Heart left ventricle (tissue), 16 donors: ENCODE measurements around the gene PSMG1. TPM values are rescaled to one million over a fixed set of nuclear protein-coding genes. Genes with fewer than 3 reads are reported as not detected.
"Not testable (repeated sequence)": the region's sequence is repeated elsewhere in the genome, so short reads cannot be mapped to it uniquely, and the experiment has no call there.

ENCODE experiments used
- ATAC-seq, 4 donors: fragments of 200-7000 bp; cut with Tn5 transposase; one replicate each; pipeline ENCODE4 v1.9.1; 2020 to 2022; ENCODE audit warnings: moderate library complexity in 4 of 4, mild to moderate bottlenecking in 3 of 4, moderate number of reproducible peaks in 1 of 4
- DNase-seq, 5 donors: peaks; one replicate each; pipeline ENCODE4 v3.0.0-alpha.2; 2020
- H3K27ac ChIP-seq, 12 donors: fragments of 200-600 bp; sonication (generic) in 4 of 12; one replicate each; pipeline versions ENCODE4 v1.5.0 to v1.8.0; 2016 to 2022; ENCODE audit warnings: mild to moderate bottlenecking in 2 of 12
- H3K27me3 ChIP-seq, 9 donors: fragments of 200-600 bp; sonication (generic) in 2 of 9; one replicate each; pipeline versions ENCODE4 v1.5.1 to v1.8.0; 2016 to 2022; ENCODE audit warnings: mild to moderate bottlenecking in 3 of 9
- H3K36me3 ChIP-seq, 9 donors: fragments of 200-600 bp; sonication (generic) in 2 of 9; one replicate each; pipeline versions ENCODE4 v1.5.0 to v1.8.0; 2018 to 2022; ENCODE audit warnings: mild to moderate bottlenecking in 2 of 9
- H3K4me1 ChIP-seq, 12 donors: fragments of 200-600 bp; sonication (generic) in 4 of 12; one replicate each; pipeline versions ENCODE4 v1.5.0 to v1.8.0; 2016 to 2022; ENCODE audit warnings: mild to moderate bottlenecking in 3 of 12
- H3K4me3 ChIP-seq, 12 donors: fragments of 200-600 bp; sonication (generic) in 4 of 12; one replicate each; pipeline versions ENCODE4 v1.5.0 to v1.8.0; 2017 to 2022; ENCODE audit warnings: mild to moderate bottlenecking in 9 of 12, moderate library complexity in 4 of 12
- H3K9me3 ChIP-seq, 12 donors: fragments of 200-600 bp; sonication (generic) in 4 of 12; one replicate each; pipeline versions ENCODE4 v1.5.0 to v1.8.0; 2016 to 2022; ENCODE audit warnings: mild to moderate bottlenecking in 1 of 12
- POLR2A ChIP-seq, 2 donors: fragments of 450-650 bp; IDR thresholded peaks; one replicate each; pipeline ENCODE4 v1.6.1; 2017; ENCODE audit warnings: antibody characterized with exemption in 2 of 2, mild to moderate bottlenecking in 2 of 2, moderate library complexity in 2 of 2
- WGBS, 4 donors: extraction: QIAGEN DNeasy Blood & Tissue Kit in 2 of 4; methylation state at CpG; one replicate each; pipeline versions ENCODE4 v1.1.5 to v1.1.7; 2013 to 2018; 5-methylcytosine and 5-hydroxymethylcytosine counted together
- intact Hi-C, 10 donors: fragments of 100-400 bp; cut with DNase I; formaldehyde crosslinking; loops; one replicate each; pipeline versions ENCODE4 v1.11.1 to v1.14.2; 2022
- polyA plus RNA-seq, 2 donors: library from polyadenylated mRNA; stranded (reverse); fragments of 200-250 nt; gene quantifications; one replicate each; pipeline ENCODE4 v1.2.3, GENCODE V29; 2013
- total RNA-seq, 9 donors: library from RNA; depleted of rRNA in 2 of 9; stranded (reverse); fragments of >200 nt in 2 of 9; fragmentation: NEBNext Ultra II Directional in 3 of 9; extraction: Animal tissue kit (Norgen Biotek cat#: 25700) in 3 of 9; gene quantifications; one replicate each; pipeline versions ENCODE4 v1.1.0 to v1.2.4, GENCODE V29; 2016 to 2023
- TF ChIP-seq, protein P1 (sequence below), 12 donors: fragments of 200-600 bp; sonication (generic) in 4 of 12; IDR thresholded peaks; one replicate each; pipeline versions ENCODE4 v1.5.0 to v1.8.0; 2018 to 2022; ENCODE audit warnings: antibody characterized with exemption in 12 of 12, mild to moderate bottlenecking in 5 of 12
- donor health status: ischemic (EF 13 %, LVEDD 7.1; RV severe dilation, severe dysfunction).
- donor health status: healthy with polysubstance abuse.
- donor health status: DM: no; HTN: yes; CAD: no.
- donor health status: DM: no; HTN: no; CAD: no.
- donor health status: ischemic (EF 25% LVEDD 6.9; RV normal size, moderate dysfunction).
- donor health status: ischemic (EF 25% LVEDD 5.7; RV mildly dilated, moderate dysfunction).
- donor health status: healthy.
- donor health status: DM: yes; HTN: yes; CAD: no.
- donor health status: ischemic (EF 35%, LVEDD 5.7; RV mildly dilated, moderate dysfunction).
- donor health status: nonischemic (EF 11% LVEDD 7.7; RV severe dilation, severe dysfunction).
- donor health status: DM: yes; HTN: yes; CAD: no.
- donor health status: PGD.
- donor health status: ischemic (EF 29% LVEDD 5.4; RV normal size, mild dysfunction).
- donor health status: nonischemic (EF 23%, LVEDD 6.1; RV moderate dilation, normal function).

PSMG1 gene
- total and polyA plus RNA-seq, 11 donors = 12.0 to 35.2 (median 26.7) TPM

DNA sequence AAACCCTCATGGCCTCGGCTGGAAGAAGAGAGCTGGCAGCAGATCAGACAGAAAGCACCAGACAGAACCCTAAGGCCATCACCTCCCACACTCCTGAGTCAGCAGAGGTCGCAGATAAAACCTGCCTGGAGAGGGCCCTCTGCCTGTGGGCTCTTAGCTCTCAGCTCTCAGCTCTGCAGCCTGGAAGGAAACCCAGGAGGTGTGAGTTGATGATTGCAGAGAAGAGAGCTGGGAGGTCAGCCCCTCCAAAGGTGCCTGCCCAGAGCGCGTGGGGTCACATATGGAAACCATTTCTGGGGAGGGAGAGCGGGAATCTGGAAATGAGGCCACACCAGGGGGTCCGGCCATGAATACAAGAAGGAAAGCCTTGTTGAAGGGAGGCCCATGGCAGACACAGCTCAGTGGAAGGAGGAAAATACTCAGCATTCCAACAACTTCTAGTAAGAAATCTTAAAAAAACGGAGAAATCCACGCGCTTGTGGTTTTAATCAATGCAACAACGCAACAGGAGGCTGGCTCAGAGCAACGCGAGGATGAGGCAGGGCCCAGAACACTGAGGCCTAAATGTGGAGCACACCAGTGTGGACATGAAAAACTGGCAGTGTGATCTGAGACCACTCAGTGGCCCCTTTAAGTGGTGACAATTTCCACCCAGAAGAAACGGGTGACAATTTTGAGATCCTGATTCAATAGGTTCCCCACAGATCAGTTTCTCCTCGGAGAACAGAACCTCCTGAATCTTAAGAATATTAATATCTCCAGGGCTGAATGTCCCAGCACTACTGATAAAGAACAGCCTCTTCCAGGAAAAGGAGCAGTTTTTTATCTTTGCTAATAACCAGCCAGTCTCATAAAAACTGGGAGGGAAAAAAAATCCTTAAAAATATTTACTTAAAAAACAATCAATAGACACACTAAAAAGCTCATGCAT, 45.7 kb downstream of the PSMG1 start:
- intact Hi-C loops = loop anchor here (1.0 to 10.0 kb wide), 10 partner anchors 403 to 780 kb away; no protein-coding TSS in a partner anchor
- peaks cover 0 to 11% (median 0%) of the 10 kb centered on the region in 12 donors for H3K4me1 ChIP-seq
- H3K27me3 ChIP-seq = no peaks in the 10 kb centered on the region
- H3K4me3 ChIP-seq = no peak overlapping the region
- peak overlapping the region in 4 of 12 donors; percentile 11 to 39 (median 32) for H3K27ac ChIP-seq
- WGBS, 4 donors = 80 to 86% (median 83%) methylated on average over 14 of the region's 14 CpGs
- no peaks in the 10 kb centered on the region for H3K9me3 ChIP-seq
- H3K36me3 ChIP-seq = no peaks in the 10 kb centered on the region
- TF ChIP-seq, protein P1, sequence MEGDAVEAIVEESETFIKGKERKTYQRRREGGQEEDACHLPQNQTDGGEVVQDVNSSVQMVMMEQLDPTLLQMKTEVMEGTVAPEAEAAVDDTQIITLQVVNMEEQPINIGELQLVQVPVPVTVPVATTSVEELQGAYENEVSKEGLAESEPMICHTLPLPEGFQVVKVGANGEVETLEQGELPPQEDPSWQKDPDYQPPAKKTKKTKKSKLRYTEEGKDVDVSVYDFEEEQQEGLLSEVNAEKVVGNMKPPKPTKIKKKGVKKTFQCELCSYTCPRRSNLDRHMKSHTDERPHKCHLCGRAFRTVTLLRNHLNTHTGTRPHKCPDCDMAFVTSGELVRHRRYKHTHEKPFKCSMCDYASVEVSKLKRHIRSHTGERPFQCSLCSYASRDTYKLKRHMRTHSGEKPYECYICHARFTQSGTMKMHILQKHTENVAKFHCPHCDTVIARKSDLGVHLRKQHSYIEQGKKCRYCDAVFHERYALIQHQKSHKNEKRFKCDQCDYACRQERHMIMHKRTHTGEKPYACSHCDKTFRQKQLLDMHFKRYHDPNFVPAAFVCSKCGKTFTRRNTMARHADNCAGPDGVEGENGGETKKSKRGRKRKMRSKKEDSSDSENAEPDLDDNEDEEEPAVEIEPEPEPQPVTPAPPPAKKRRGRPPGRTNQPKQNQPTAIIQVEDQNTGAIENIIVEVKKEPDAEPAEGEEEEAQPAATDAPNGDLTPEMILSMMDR (IDR thresholded peaks at IDR 0.05) = no peak
- no peak for DNase-seq
- ATAC-seq = peak in 1 of 4 donors; percentile 26

DNA sequence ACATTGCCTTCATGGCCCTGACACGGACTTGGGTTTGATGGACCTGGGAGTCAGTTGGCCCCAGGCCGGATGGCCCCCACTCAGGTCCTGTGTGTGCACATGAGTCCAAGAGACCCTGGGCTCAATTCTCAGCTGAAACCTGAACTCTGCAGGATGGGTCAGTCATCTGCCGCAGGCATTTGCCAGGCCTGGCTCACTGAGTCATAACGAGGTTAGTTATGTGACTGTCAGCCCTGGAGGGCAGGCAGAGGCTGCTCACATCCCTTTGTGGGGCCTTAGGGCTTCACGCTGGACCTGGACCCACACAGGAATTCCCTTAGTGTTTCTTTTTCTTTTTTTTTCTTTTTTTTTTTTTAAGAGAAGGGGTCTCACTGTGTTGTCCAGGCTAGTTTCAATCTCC, 46.5 kb downstream of the PSMG1 start:
- intact Hi-C loops = loop anchor here in 9 of 10 donors (2.0 to 10.0 kb wide), 7 partner anchors 402 to 779 kb away; no protein-coding TSS in a partner anchor
- peaks cover 0 to under 1% (median 0%) of the 10 kb centered on the region in 12 donors for H3K9me3 ChIP-seq
- TF ChIP-seq POLR2A (IDR thresholded peaks at IDR 0.05) = no peak
- TF ChIP-seq, protein P1 (IDR thresholded peaks at IDR 0.05) = no peak
- ATAC-seq (no peak), DNase-seq (no peak)
- no peaks in the 10 kb centered on the region for H3K27me3 ChIP-seq
- WGBS, 4 donors = 87 to 100% (median 95%) methylated on average over 5 of the region's 5 CpGs
- H3K4me1 ChIP-seq = peaks cover 0 to 11% (median 0%) of the 10 kb centered on the region in 12 donors
- H3K27ac ChIP-seq = peak overlapping the region in 1 of 12 donors; percentile 38
- no peaks in the 10 kb centered on the region for H3K36me3 ChIP-seq
- H3K4me3 ChIP-seq = no peak overlapping the region

- H3K4me1 ChIP-seq = peaks cover 0 to 11% (median 0%) of the 10 kb centered on the region in 12 donors
- TF ChIP-seq, protein P1 (IDR thresholded peaks at IDR 0.05) = peak in 10 of 12 donors; percentile 13 to 45 (median 27)
- 72 to 82% (median 75%) methylated on average over 8 of the region's 8 CpGs for WGBS, 4 donors
- not testable (repeated sequence) for DNase-seq, H3K27me3 ChIP-seq, H3K9me3 ChIP-seq, H3K4me3 ChIP-seq, H3K27ac ChIP-seq, H3K36me3 ChIP-seq
- intact Hi-C loops = loop anchor here in 9 of 10 donors (2.0 to 10.0 kb wide), 7 partner anchors 401 to 779 kb away; no protein-coding TSS in a partner anchor
- ATAC-seq = peak in 1 of 4 donors; percentile 57
These were observed 47.1 kb downstream of the PSMG1 start for GRCh38 chr21:39136138-39136537.

- intact Hi-C loops = loop anchor here in 2 of 10 donors (10.0 kb wide), 2 partner anchors 470 to 630 kb away; no protein-coding TSS in a partner anchor
- no peak for DNase-seq
- ATAC-seq = no peak
- no peaks in the 10 kb centered on the region for H3K36me3 ChIP-seq
- WGBS, 4 donors = 90 to 96% (median 92%) methylated on average over 15 of the region's 15 CpGs
- peaks cover 0 to 13% (median 0%) of the 10 kb centered on the region in 12 donors for H3K9me3 ChIP-seq
- no peak overlapping the region for H3K27ac ChIP-seq
- H3K4me1 ChIP-seq = peaks cover 0 to 11% (median 0%) of the 10 kb centered on the region in 12 donors
- TF ChIP-seq, protein P1 (IDR thresholded peaks at IDR 0.05) = no peak
- TF ChIP-seq POLR2A (IDR thresholded peaks at IDR 0.05) = no peak
- no peaks in the 10 kb centered on the region for H3K27me3 ChIP-seq
- no peak overlapping the region for H3K4me3 ChIP-seq
These were observed 48.9 kb downstream of the PSMG1 start for GRCh38 chr21:39134288-39134810.
